GM06990 (cell line): ENCODE data around the gene NAA38.

Experiments used
- DNase-seq: peaks from one replicate; pipeline ENCODE4 v3.0.0-alpha.2; 2011; ENCODE audit not compliant: insufficient read length; ENCODE audit errors: extremely low read depth
- H3K27me3 ChIP-seq: replicated peaks from 2 replicates; pipeline ENCODE4 v1.6.0; 2011; ENCODE audit warnings: low read length; ENCODE audit not compliant: control insufficient read depth, insufficient read depth
- H3K36me3 ChIP-seq: 2 replicates; pipeline ENCODE4 v1.5.1; 2011; ENCODE audit warnings: low read length; ENCODE audit not compliant: control insufficient read depth, insufficient read depth
- H3K4me3 ChIP-seq: replicated peaks from 2 replicates; pipeline ENCODE4 v1.5.1; 2011; ENCODE audit warnings: low read depth, mild to moderate bottlenecking, control low read depth, low read length
- TF ChIP-seq, protein P1 (sequence below): IDR thresholded peaks from 2 replicates; pipeline ENCODE4 v1.5.1; 2011; ENCODE audit warnings: low read length, control low read depth, mild to moderate bottlenecking, inconsistent platforms; ENCODE audit not compliant: insufficient read depth, poor library complexity, severe bottlenecking

Gene NAA38

DNA sequence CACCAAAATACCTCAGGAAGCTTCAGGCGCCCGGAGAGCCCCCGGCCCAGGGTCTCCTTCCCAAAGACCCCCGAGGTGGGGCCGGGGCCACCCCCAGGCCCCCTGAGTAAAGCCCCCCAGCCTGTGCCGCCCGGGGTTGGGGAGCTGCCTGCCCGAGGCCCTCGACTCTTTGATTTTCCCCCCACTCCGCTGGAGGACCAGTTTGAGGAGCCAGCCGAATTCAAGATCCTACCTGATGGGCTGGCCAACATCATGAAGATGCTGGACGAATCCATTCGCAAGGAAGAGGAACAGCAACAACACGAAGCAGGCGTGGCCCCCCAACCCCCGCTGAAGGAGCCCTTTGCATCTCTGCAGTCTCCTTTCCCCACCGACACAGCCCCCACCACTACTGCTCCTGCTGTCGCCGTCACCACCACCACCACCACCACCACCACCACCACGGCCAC is 9.2 kb downstream of the NAA38 start:
- Histone ChIP-seq H3K27me3 (no peaks in the 10 kb centered on the region), H3K36me3 (peaks cover 46% of the 10 kb centered on the region), H3K4me3 (no peak overlapping the region)
- DNase-seq: no peak
- TF ChIP-seq, protein P1, sequence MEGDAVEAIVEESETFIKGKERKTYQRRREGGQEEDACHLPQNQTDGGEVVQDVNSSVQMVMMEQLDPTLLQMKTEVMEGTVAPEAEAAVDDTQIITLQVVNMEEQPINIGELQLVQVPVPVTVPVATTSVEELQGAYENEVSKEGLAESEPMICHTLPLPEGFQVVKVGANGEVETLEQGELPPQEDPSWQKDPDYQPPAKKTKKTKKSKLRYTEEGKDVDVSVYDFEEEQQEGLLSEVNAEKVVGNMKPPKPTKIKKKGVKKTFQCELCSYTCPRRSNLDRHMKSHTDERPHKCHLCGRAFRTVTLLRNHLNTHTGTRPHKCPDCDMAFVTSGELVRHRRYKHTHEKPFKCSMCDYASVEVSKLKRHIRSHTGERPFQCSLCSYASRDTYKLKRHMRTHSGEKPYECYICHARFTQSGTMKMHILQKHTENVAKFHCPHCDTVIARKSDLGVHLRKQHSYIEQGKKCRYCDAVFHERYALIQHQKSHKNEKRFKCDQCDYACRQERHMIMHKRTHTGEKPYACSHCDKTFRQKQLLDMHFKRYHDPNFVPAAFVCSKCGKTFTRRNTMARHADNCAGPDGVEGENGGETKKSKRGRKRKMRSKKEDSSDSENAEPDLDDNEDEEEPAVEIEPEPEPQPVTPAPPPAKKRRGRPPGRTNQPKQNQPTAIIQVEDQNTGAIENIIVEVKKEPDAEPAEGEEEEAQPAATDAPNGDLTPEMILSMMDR: no peak

DNA sequence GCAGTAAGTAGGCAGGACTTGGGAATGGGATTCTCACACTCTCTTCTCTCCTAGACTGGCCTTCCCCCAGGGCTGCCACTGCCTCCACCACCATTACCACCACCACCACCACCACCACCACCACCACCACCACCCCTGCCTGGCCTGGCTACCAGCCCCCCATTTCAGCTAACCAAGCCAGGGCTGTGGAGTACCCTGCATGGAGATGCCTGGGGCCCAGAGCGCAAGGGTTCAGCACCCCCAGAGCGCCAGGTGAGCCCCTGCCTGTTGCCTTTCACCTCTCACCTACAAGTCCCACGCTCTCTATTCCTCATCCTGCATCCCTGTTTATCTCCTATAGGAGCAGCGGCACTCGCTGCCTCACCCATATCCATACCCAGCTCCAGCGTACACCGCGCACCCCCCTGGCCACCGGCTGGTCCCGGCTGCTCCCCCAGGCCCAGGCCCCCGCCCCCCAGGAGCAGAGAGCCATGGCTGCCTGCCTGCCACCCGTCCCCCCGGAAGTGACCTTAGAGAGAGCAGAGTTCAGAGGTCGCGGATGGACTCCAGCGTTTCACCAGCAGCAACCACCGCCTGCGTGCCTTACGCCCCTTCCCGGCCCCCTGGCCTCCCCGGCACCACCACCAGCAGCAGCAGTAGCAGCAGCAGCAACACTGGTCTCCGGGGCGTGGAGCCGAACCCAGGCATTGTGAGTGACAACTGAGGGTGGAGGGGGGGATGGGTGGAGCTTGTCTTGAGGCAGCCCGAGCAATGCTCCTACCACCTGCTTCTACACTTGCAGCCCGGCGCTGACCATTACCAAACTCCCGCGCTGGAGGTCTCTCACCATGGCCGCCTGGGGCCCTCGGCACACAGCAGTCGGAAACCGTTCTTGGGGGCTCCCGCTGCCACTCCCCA is 10.3 kb downstream of the NAA38 start:
- no peak for DNase-seq
- Histone ChIP-seq H3K4me3 (no peak overlapping the region), H3K36me3 (peaks cover 37% of the 10 kb centered on the region), H3K27me3 (no peaks in the 10 kb centered on the region)
- TF ChIP-seq, protein P1: no peak

DNA sequence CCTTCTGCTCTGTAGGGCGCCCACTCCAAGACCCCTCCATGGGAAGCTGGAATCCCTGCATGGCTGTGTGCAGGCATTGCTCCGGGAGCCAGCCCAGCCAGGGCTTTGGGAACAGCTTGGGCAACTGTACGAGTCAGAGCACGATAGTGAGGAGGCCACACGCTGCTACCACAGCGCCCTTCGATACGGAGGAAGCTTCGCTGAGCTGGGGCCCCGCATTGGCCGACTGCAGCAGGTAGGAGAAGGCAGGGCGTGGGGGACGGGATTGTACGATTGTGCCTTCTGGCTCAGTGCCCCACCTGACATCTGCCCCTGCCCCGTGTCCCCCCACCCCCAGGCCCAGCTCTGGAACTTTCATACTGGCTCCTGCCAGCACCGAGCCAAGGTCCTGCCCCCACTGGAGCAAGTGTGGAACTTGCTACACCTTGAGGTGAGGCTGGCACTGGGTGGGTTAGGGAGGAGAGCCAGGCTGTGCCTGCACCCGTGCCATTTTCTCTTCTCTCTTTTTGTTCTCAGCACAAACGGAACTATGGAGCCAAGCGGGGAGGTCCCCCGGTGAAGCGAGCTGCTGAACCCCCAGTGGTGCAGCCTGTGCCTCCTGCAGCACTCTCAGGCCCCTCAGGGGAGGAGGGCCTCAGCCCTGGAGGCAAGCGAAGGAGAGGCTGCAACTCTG is 11.2 kb downstream of the NAA38 start:
- H3K27me3 ChIP-seq: no peaks in the 10 kb centered on the region
- TF ChIP-seq, protein P1: no peak
- peaks cover 33% of the 10 kb centered on the region for H3K36me3 ChIP-seq
- no peak overlapping the region for H3K4me3 ChIP-seq
- no peak for DNase-seq

DNA sequence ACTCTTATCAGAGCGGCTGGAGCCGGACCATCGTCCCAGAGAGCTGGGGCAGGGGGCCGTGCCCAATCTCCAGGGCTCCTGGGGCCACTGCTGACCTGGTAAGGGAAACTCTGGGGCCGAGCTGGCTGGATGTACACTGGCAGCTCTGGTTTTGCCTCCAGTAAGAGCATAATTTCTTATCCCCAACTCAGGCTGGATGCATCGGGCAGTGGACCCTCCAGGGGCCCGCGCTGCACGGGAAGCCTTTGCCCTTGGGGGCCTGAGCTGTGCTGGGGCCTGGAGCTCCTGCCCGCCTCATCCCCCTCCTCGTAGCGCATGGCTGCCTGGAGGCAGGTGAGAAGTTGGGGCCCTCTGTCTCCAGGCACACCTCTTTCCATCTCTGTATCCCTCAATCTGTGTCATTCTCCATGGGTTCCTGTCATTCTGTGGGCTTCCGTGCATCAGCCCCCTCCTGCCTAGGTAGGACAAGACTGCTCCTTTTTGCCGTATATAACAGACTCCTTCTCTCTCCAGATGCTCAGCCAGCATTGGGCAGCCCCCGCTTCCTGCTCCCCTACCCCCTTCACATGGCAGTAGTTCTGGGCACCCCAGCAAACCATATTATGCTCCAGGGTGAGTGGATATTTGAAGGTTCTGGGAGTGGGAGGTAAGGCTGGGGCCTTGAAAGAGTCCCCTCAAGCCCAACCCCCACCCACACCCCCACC is 11.8 kb downstream of the NAA38 start:
- TF ChIP-seq, protein P1: no peak
- peaks cover 27% of the 10 kb centered on the region for H3K36me3 ChIP-seq
- DNase-seq: no peak
- peak overlapping the region; percentile 89 for H3K4me3 ChIP-seq
- no peaks in the 10 kb centered on the region for H3K27me3 ChIP-seq

DNA sequence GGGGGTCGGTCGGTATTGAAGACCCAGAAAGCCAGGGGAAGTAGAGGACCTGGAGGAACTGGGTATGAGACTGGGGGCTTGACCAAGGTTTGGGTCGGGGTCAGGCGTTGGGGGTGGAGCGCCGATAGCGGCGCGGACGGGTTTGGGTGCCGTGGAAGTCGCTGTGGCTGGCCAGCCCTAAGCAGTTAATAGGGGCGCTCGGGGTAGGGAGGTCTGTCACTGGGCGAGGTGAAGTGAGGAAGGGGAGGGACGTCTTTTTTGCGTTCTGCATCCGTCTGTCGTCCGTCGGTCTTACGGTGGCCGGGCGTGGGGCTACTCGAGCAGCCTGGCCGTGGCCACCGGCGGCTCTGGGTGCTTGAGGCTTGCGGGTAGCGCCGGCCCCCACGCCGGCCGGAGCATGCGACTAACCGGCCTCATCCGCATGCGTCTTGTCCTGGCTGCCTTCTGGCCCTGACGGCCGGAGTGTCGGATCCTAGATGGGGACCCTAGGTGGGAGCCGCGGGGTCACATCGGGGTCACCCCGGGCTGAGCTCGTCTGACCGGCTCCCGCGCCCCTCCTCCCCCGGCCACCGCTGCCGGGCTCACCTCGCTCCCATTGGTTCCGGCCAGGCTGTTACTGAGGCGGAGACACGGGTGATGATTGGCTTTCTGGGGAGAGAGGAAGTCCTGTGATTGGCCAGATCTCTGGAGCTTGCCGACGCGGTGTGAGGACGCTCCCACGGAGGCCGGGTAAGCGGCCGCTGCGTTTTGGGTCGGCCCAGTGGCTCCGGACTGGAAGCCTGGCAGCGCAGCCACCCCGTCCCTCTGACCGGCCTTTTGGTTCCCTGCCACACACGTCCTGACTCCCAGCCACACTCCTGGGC is 12.8 kb downstream of the NAA38 start:
- peak; percentile 91 for DNase-seq
- Histone ChIP-seq H3K27me3 (no peaks in the 10 kb centered on the region), H3K4me3 (peak overlapping the region; percentile 89), H3K36me3 (peaks cover 22% of the 10 kb centered on the region)
- TF ChIP-seq, protein P1: no peak
